Suppressor macrophage treated with lipopolysaccharide for 4 hours (primary cell): Measurements from ENCODE around the gene TAGLN2.

ENCODE experiments used
- DNase-seq: peaks from one replicate; pipeline ENCODE4 v3.0.0-alpha.2; 2020

Gene TAGLN2

DNA sequence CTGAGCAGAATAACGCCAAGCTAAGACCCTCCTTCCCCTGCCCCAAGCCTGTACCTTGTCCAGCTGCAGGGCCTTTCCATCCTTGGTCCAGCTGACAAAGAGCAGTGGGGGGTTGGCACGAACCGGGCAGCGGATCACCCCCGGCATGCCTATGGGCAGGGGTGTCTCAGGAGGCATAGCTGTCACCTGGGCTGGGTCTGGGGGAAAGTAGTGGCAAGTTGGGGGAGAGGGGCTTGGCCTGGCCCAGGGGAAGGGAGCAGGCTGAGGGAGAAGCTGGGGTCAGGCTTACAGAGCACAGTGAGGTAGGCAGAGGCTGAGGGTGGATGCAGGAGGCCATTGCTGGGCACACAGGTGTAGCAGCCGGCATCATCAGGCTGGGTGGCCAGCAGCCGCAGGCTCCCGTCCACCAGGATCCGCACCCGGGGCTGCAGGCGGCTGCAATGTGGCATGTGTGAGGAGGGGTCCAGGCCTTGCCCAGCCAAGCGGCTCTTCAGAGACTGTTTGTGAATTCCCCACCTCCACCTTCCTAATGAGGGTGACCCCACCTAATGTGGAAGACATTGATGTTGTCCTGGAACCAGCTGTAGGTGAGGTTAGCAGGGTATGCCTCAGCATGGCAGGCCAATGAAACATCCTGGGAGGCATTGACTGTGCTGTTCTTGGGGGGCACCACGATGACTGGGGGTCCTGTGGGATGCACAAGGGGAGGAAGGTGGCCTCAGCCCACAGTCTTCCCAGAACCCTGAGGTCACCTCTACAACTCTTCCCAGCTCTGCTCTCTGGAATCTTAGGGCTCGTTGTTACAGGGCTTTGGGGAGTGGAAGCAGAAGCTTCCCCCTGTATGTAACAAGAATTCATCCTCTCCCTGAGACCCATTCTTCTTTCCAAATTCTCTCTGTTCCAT, 9.1 kb upstream of the TAGLN2 start:
- no peak for DNase-seq

- DNase-seq: no peak
Measured at GRCh38 chr1:159933347-159933746, 8.0 kb upstream of the TAGLN2 start.

DNA sequence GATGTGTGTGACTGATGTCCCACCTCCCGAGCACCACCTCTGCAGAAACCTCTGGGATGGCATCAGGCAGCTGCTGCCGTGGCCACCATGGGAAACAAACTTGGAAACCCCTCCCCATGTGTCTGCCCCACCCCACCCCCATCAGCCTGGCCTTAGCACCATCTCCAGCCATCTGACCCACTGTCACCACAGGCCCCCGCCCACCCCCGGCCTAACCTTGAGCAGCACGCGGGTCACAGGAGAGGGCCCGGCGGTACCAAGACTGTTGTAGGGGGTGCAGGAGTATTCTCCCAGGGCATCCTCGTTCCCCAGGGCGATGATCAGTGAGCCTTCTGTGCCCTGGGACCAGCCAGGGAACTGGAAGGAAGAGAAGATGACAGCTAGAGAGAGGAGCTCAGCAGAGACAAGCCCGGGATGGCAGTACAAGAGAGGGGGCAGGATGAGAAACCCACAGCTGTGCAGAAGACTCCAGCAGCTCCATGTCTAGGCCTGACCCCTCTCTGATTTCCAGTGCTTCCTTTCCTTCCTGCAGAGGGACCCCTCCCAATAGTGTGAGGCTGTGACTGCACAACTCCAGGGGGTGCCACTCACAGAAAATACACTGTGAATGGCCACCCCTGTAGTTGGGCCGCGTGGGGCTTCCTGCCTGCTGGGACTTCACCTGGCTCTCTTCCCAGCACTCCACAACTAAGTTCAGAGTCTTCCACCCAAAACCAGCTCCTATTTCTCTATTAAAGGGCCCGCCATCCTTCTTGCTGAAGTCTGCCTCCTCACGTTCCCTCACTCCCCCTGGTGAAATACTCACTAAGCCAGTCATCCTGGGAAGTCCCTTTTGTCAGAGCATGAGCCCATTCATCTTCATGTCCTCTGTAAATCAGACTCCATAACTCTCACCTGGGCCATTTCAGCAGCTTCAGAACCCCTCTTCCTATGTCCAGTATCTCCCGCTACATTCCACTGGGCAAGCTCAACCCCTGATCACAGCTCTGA, 7.3 kb upstream of the TAGLN2 start:
- DNase-seq: no peak

DNA sequence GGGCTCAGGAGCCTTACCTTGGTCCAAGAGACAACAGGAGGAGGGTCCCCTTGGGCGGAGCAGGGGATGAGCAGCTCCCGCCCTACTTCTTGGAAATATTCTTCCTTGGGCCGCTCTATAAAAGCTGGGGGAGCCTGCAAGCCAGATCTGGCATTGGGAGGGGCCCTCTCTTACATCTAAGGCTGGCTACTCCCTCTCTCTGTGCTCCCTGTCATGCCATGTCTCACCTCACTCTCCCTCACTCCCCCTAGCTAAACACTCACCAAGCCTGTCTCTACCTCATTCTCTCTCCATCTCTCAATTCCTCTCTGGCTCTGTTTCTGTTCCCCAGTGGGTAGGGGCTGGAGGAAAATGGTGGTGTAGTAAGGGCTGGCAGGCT, 6.5 kb upstream of the TAGLN2 start:
- DNase-seq: no peak

GRCh38 chr1:159931101-159931794, 5.9 kb upstream of the TAGLN2 start:
- no peak for DNase-seq

DNA sequence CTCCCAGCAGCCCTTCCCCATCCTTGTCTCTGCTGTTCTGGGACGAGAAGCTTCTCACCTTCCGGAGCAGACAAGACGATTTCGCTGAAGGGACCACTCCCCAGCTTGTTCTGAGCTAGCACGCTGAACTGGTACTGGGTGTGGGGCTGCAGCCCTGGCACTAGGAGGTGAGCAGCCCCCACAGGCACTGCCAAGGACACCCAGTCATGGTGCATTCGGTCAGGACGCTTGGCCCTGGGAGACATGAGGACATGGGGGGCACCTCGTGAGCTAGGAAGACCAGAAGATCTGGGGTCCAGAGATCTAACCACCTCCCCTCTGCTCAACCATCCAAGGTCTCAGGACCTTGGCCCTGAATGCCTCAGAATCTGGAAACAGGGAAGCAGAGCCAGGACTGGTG, 5.3 kb upstream of the TAGLN2 start:
- no peak for DNase-seq

DNA sequence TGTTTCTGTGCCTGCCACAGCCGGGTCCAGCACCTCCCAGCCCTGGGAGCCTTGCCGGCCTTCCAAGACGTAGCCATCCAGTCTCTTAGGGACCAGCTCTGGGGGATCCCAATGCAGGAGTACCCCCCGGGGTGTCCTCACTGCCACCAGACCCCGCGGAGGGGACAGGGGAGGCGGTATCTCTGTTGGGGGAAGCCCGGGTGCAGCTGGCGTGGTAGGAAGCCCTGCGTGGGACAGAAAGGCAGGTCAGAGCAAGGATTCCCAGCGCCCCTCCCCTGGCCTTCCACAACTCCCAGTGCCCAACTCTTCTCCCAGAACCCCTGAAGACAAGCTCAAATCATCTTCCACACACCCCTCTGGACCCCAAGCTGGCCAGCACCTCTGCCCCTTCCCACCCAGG, 4.9 kb upstream of the TAGLN2 start:
- DNase-seq: no peak

- no peak for DNase-seq
Measured at GRCh38 chr1:159929155-159930051, 4.1 kb upstream of the TAGLN2 start.

GRCh38 chr1:159928491-159929050, 3.3 kb upstream of the TAGLN2 start:
- DNase-seq: no peak

DNA sequence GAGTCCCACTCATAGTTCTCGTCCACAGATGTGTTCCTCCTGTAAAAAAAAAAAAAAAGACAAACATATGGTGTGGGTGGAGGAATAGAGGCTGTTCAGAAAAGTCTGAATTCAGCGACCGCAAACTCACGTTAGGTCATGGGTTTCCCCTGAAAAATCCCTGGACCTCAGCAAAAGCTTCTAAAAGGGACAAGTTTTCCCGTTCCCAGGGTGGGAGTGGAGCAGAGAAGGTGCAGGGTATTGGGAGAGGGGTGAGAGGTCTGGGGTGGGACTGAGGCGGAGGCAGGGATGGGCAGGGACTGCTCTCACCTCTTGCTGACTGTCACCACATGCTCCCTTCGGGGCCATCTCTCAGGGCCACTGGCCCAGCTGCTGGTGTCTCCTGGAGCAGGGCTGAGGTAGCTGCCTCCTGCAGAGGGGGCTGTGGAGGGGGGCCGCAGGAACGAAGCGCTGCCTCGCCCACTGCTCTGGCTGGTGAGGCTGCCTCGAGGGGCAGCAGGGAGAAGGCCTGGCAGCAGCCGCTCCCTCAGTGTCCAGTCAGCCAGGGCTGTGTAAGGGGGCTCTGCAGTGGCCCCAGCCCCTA, 2.6 kb upstream of the TAGLN2 start:
- DNase-seq: no peak

DNA sequence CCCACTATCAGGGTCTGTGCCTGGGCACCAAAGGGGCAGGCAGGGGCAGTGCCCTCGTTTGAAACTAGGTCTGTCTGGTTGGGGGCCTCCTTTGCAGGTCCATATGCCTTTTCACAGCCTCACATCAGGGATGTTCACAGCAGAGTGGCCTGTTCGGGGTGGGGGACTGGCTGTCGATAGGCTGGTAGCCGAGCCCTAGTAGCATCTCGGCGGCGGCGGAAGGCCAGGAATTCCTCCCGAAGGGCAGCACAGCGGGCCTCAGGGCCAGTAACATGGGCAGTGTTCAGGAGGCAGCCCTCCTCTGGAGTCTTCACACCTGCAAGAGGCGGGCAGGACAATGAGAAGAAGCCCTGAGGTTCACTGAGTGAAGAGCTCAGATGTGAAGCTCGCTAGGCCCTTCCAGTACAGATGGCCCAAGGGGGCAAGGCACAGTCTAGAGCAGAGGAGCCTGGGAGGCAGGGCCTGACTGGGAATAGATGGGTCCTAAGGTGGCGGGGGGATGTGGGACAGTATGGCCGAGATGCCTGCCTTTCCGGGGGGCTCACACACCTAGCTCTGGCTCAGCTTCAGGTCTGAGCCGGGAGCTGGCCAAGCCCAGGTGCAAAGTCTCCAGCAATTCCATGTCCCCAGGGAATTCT, 2.0 kb upstream of the TAGLN2 start:
- no peak for DNase-seq

- no peak for DNase-seq
Measured at GRCh38 chr1:159925719-159926078, 392 bp upstream of the TAGLN2 start.

GRCh38 chr1:159924025-159924790, 1.1 kb downstream of the TAGLN2 start:
- DNase-seq: peak; percentile 89

GRCh38 chr1:159923203-159924024, 1.9 kb downstream of the TAGLN2 start:
- DNase-seq: peak; percentile 91

DNA sequence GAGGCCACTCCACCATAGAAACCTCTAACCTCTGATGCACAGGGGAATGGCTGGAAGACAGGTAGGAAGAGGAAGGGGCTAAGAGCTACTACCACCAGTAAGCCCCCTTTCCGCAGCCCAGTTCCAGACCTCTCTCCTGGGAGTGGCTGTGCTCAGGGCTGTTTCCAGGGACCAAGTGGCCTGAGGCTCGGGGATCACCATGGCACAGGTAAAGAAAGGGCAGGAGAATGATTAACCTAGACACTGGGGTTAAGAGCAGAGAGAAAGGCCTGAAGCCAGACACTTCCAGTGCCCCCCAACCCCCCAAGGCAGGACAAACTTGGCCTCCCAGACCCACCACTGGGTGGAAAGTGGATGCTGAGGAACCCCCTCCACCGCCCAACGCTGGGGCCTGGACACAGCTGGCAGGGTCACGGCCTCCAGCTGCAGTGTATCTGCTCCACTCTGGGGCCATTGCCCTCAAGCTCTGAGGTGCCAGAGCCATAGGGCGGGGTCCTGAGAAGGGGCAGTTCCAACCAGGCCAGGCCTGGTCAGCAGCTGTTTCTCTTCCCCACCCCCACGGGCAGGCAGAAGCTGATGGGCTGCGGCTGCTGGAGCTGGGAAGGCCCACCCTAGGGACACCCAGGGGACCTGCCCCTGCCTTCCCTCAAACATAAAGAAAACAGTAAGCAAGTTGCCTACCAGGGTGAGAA, 2.6 kb downstream of the TAGLN2 start:
- no peak for DNase-seq

DNA sequence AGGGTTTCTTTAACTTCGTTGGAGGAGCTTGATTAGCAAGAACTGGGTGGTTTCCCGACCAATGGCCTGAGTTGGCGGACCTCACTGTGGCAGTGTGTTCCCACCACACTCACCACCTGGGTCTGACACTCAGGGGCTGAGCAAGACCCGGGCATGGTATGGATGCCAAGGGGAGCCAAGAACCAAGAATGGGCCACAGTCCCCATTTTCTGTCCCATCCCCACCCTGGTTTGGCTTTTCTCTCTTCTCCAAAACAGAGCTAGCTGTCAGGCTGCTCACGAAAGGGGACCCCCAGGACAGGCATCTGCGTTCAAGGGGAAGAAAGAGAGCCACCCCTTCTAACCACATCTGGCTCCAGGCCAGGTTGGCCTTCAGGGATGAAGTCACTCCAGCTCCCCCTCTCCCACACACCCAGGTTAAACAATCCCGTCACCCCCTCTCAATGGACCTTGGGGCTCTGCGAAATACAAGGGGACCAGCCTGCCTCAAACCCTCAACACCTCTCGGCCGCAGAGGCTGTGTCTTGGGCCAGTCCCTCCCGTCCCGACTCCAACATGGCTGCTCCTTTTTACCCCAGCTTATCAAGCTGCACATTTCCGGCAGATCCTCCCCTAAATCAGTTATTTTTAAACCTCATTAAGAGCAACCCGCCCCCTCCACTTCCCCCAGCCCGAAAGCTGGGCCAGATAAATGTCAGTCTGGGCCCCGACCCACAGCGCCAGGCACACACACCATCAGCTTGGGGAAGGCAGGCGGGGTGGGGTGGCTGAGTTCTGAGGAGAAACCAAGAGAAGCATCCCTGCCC, 3.4 kb downstream of the TAGLN2 start:
- no peak for DNase-seq

DNA sequence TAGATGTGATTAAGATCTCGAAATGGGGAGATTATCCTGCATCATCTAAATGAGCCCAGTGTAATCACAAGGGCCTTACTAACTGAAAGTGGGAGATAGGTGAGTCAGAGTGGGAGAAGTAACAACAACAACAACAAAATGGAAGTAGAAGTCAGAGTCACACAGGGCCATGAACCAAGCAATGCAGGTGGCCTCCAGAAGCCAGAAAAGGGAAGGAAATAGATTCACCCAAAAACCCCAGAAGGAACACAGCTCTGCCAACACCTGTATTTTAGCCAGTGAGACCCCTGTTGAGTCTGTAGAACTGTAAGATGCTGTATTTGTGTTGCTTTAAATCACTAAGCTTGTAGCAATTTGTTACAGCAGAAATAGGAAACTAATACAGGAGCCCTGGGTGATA, 4.1 kb downstream of the TAGLN2 start:
- peak; percentile 54 for DNase-seq

GRCh38 chr1:159920651-159921050, 4.7 kb downstream of the TAGLN2 start:
- DNase-seq: no peak
